ENCODE measurements around the gene CACNA1H. TPM values are rescaled to one million over a fixed set of nuclear protein-coding genes. Genes with fewer than 3 reads are reported as not detected.

Gene CACNA1H
- total RNA-seq = 12.6 TPM

DNA sequence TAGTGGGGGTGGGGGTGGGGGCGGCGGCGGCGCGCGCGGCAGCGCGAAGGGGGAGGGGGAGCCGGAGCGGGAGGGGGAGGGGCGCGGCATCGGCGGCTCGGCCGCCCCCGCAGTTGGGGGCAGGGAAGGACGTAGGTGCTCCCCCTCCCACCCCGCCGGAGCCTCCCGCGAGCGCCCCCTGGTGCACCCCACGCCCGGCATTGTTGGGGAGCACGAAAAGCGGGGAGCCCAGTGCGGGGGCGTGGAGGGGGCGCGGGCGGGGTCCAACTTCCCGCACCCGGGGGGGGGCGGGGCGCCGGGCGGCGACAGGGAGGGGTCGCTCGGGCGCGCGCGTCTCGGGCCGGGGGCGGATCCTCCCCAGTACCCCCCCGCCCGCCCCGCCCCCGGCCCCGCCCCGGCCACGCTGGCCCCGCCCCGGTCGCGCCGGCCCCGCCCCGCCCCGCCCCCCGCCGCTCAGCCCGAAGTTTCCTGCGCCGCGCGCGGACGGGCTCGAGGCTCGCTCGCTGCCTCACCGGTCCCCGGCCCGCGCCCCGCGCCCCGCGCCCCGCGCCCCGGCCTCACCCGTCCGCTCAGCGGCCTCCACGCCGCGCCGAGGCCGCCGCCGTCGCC, at the start of gene CACNA1H:
Gene CACNA1H, plus strand, starts transcription at position 456 of the 609 bp plus-strand sequence. CDS start 632 bp downstream, outside the sequence.
- DNase-seq = no peak

DNA sequence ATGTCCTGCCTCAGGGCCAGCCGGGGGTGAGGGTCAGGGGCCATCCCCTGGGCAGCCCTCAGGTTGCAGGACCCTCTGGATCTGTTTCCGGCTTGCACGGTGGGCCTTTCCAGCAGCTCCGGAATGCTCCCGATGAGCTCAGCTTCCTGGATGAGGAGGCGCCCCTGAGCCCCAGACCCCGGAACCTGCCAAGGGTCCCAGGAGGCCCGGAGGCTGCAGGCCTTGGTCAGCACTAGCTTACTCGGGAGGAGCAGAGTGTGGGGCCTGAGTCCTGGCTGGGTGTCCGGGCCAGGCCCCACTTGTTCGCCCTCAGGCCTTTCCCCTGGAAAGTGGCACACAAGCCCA, 49.3 kb upstream of the CACNA1H start:
- no peak for DNase-seq

DNA sequence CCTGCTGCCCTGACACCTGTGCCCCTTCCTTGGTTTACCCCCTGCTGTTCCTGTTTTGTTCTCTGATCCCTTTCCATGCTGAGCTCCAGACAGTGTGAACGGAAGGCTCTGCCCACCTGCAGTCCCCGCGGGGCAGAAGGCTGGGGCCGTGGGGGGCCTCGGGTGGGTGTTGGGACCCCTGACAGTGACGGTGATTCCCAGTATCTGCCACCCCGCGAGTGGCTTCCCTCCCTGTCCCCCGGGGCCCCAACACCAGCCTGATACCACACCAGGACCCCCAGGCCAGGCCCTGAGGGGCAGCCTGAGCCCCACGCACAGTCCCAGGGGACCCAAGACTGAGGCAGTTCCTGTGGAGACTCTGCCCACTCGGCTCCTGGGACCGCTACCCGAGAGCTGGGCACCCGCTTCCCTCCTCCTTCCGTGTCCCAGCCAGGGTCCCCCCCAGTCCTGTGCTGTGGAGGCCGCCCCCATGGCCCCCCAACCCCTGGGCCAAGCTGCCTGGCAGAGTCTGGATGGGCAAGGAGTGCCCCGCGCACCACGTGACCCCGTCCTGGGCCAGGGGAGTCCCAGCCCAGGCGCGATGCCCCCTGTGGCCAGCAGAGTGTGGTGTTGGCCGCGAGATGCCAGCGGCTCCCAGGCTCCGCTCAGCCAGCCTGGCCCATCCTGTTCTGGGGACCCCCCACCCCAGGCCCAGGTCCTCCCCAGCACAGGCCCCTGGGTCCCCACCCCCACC, 46.9 kb upstream of the CACNA1H start:
- peak; percentile 20 for DNase-seq

DNA sequence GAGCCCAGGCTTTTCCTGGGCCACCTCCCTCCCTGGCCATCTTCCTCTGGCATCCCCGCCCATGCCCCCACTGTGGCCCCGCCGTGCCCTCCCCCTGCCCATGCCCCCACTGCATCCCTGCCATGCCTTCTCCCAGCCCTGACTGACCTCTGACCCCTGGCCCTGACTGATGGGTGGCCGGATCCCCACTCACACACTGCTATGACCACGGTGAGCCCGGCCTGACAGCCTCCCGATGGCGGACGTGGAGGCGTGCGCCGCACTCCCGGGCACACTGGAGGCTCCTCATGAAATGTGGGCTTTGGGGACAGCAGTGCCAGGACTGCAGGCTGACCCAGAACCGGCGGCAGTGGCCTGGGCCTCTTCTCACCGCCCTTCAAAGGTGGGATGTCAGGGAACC, 46.2 kb upstream of the CACNA1H start:
- no peak for DNase-seq

DNA sequence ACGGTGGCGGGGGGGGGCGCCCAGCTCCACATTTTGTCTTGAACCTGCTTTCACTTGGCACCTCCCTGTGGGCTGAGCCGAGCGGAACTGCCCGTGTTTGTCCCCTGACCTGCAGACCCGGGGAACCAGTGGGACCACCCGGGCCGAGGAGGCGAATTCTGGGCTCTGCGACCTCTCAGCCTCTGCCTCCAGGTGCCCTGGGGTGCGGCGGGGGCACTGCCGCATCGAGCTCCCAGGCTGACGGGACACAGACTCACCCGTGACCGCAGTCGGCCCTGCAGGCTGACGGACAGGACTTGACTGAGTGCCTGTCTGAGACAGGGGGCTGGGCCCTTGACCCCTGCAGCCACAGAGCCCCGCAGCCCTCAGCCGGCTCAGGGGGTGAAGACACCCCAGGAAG, 45.8 kb upstream of the CACNA1H start:
- DNase-seq = no peak

DNA sequence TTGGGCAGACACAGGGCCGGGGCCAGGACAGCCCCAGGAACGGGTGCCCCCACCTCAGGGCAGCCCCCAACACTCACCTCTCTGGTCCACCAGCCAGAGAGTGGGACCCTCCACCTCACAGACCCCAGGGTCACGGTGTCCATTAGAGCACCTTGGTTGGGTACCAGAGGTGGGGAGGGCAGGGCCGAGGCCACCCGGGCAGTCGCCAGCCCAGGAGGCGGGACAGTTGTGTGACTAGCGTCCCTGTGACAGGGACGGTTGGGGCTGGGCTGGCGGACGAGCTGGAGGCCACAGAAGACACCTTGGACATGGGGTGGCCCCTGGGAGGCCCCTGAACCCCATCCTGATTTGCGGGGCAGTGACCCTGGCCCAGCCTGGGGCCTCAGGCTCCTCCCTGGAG, 45.2 kb upstream of the CACNA1H start:
- no peak for DNase-seq

DNA sequence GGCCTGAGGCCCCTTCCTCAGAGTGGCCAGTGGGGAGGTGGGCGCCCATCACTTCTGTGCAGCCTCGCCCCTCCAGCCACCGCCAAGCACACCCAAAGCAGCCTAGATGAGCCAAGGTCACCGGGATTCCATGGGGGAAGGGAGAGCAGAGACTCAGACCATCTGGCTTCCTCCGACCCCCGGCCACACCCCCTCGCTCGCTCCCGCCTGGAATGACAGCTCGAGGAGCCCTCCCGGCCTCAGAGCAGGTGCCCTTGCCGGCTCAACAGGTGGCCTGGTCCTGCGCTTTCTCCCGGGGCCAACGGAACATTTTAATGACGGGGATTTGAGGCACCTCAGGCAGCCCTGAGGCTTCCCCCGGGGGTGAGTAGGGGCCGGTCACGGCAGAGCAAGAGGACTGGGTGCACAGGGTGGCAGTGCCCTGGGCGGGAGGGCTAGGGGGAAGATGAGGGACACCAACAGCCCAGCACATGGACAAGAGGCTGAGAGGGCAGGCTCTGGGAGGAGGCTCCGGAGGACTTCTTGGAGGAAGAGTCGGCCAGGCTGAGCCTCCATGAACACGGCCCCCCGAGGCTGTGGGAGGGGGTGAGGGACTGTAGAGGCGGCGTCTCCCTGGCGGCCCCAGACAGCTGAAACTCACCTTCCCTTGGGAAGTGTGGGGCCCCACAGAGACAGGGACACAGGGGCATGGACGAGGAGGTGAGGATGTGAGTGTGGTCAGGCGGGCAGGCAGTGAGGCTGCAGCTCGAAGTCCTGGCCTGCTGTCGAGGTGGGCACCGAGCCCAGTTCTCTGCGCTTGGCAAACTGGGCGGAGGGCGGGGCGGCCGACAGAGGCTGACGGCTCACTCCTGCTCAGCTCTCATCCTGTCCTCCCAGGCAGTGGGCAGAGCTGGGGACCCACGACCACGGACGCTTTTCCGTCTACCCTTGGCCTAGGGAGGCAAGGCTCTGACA, 44.3 kb upstream of the CACNA1H start:
- no peak for DNase-seq

DNA sequence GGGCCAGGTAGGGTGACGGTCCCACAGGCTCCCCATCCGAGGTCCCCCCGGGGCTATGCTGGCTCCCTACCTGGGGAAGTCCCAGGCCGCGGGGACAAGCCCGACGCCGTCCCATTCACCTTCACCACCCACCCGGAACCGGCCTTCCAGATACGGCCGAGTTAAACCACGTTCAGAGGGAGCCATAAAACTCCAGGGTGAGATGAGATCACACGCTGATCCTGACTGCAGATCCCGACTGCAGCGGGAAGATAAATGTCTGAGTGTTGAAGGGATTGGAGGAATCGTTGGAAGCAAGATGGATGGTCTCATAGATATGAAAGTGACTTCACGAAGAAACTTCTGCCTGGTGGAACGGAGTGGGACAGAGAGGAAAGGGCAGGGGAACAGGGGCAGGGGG, 43.3 kb upstream of the CACNA1H start:
- DNase-seq = no peak

DNA sequence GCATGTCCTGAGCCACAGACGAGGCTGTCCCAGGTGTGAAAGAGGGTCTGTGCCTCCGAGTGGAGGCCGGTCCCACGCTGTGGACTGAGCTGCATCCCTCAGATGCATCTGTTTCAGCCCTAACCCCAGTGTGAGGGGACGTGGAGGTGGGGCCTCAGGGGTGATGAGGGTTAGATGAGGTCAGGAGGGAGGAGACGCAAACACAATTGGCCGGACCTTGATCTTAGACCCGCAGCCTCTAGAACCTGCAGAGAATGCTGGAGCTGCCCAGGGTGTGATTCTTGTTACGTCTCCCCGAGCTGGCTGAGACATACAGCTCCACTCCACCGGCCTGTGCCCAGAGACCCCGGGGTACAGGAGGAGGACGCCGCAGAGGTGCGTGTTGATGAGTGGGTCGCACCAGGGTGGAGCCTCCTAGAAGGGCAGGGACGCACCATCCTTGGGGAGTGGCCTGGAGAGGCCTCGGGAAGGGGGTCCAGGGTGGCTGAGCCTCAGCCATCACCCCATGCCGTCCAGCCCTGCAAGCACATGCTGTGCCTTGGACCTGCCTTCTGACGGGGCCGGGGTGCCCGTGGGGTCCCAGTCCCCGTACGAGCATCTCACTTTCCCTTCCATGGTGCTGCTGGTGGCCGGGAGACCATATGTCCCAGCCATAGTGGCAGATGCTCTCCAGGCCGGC, 40.3 kb upstream of the CACNA1H start:
- no peak for DNase-seq

DNA sequence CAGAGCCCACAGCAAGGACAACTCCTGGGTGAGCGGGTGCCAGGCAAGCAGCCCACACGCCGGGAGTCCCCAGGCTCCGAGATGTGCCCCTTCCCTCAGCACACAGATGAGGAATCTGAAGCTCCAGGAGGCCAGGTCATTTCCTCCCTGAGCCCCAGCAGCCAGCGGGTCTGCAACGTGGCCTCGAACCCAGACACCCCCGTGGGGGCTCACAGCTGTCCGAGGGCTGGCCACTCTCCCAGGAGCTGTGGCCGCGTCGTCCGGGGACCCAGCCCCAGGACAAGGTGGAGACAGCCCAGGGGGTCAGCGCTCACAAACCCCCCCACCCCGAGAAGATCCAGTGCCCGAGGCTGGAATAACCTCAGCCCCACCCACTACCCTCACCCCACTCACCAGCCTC, 39.4 kb upstream of the CACNA1H start:
- no peak for DNase-seq

DNA sequence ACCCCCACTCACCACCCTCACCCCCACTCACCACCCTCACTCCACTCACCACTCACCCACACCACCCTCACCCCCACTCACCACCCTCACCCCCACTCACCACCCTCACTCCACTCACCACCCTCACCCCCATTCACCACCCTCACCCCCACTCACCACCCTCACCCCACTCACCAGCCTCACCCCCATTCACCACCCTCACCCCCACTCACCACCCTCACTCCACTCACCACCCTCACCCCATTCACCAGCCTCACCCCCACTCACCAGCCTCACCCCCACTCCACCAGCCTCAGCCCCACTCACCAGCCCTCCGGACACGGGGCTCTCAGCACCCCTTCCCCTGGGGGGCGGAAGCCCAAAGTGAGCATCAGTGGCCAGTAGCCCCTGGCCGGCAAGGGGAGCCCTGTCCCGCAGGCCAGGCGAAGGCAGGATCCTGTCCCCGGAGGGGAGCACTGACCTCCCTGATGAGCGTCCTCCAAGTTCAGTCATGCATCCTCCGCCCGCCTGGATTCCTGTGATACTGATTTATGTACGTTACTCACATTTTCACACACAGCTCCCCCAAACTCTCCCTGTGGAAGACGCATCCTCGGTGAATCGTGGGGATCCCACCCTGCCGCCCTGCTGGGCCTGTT, 38.9 kb upstream of the CACNA1H start:
- DNase-seq = no peak

DNA sequence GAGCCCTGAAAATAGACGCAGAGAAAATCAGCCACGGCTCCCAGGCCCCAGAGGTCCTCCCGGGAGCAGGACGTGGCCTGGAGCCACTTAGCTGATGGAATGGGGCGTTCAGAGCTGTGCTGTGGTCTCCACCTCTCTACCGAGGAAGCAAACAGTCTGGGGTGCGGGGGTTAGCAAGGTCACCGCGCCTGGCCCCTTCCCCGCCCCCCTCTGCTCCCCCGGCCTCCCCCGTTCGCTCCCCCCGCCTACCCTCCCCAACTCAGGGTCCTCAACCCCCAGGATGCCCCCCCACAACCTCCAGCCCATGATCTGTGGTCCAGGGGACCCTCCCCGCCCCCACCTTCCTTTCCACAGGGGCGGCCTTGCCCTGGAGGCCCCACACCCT, 36.2 kb upstream of the CACNA1H start:
- DNase-seq = no peak

DNA sequence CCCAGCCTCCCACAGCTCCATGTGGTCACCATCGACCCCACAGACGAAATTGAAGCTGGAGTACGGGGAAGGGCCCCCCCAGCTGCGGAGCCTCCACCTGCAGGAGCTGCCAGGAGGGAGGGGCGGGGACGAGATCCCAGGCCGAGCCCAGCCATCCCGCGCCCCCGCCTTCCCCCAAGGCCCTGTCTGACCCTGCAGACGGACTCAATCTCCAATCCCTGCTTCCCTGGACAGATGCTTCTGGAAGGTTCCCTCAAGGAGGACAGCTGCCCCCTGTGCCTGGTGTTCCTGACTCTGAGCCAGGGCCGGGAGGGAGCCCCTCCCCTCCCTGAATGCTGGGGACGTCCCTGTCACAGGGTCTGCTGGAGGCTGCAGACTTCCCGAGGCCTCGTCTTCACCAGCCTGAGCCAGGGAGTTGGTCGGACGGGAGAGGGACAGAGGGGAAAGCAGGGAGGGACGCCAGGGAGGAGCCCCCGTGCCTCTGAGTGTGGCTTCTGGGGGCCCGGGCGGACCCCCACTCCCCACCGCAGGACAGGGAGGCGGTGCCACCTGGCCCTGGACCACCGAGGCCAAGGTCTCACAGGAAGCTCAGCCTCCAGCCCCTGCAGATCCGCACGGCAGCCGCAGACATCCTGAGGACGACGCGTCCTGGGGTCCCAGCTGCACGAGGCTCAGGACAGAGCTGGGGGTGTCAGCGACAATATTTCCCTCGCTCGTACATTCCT, 35.6 kb upstream of the CACNA1H start:
- no peak for DNase-seq

DNA sequence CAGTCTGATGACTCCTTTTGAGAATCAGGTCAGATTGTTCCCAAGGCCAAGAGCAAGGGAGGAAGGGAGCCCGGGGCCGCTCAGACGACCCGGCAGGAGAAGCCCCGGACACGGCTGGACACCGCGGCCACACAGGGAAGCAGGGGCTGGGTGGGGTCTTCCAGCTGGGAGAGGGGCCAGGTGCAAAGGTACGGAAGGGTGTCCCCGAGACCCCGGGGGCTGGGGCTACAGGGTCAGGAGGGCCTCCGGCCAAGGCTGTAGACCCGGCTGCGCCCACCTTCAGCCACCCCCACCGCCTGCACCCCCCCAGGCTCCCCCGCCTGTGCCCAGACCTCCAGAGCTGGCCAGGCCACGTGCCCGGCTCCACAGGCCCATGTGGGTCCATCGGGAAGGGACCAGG, 35.0 kb upstream of the CACNA1H start:
- DNase-seq = no peak

DNA sequence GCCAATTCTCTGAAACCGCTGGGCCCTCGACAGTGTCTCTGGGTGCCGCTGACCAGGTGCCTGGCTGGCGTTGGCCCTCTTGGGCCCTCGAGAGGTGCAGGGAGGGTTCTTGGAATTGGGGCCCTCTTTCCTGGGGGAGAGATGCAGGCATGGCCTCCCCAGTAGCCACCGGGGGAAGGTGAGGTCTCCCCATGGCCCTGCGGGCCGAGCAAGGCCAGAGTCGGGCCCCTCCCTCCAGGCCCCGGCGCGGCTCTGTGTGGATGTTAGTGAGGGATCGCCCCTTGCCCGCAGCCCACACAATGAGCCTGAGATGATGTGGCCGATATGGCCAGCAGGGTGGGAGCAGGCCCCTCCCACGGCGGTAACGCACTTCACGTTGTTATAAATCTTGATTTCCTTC, 33.8 kb upstream of the CACNA1H start:
- no peak for DNase-seq

DNA sequence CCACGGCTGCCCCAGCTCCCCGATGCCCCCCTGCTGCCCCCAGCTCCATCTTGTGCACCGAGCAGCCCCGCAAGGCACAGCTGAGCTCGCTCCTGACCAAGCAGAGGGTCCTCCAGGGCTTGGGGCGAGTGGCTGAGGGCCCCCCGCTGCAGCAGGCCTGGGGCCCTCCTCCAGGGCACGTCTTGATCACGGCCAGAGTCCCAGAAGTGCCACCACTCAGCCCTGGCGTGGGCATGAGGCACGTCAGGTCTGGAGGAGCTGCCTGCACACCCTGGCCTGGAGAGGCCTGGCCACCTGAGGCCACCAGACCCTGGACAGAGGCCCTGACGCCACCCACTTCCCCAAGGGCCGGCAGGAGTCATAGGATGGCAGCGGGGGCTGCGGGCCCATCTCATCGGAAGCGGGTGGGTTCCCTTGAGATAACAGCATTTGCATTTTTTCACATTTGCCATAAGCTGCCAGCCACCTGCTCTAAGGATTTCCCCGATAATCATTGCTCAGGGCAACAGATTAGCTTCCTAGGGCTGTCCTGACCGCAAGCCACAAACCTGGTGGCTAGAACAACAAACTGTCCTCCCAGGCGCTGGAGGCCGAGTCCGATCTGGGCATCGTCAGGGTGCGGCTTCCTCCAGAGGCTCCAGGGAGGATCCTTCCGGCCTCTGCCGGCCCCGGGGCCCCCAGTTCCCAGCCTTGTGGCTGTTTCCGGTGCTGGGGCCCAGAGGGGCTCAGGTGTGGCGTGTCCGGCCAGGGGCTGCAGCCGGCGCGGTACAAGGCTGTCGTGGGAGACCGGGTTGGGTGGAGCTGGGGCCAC, 32.9 kb upstream of the CACNA1H start:
- DNase-seq = no peak

DNA sequence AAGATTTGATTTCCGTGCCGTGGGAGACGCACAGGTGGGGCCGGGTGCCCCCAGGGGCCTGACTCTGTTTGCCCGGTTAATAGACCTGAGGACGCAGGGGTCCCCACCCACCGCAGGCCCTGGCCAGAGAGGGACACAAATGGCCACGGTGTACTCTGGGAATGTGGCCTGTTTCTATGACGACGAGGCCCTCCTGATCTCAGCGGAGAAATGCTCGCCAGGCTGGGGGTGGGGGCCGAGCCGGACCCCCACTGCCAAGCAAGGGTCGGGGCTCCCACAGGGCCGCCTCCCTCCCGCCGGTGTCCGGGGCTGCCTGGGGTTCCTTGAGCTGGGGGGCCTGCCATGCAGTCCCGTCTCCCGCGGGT, 32.3 kb upstream of the CACNA1H start:
- DNase-seq = no peak

DNA sequence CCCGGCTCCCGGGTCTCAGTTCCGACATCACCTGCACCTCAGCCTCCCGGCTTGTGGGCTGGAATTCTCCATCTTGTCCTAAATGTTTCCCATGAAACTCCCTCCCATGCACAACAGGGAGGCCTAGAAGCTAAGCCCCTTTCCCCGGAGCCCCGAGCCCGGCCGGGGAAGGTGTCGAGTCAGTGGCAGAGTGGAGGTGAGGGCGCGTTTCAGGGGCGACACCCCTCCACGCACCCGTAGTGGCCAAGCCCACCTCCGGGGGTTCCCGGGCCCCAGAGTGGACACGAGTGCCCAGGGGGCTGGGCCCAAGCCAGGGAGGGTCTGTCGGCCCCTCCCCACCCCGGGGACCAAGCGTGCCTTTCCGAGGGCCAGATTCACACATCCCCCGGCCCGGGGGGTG, 31.9 kb upstream of the CACNA1H start:
- DNase-seq = no peak

DNA sequence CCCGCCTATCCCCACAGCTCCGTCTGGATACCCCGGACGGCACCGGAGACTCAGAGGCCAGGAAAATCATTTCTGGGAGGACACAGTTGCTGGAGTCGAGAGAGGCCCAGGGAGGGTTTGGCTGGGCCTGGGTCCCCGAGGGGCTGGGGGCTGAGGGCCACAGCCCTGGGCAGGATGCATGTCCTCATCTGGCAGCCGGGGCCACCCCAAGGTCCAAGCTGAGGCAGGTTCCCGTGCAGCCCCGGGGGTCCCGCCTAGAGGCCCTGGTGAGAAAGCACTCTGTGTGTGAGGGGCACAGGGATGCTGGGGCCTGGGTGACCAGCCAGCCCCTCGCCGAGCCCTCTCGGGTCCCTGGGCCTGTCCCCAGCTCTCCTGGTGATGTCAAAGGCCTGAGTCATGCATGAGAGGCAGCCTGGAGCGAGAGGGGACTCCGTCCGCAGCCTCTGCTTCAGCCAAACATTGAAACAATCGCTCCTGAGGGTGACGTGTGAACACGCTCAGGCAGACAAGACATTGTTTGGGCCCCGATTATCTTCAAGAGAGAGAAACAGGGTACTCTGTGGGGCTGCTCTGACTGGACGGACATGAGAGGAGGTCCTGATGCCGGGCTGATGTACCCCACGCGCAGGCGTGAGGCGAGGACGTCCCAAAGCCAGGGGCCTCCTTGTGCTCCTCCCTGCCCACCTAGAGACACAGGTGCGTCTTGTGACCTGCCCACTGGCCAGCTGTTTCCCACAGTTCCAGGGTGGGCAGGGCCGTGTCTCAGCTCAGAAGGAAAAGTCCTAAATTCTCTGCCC, 31.1 kb upstream of the CACNA1H start:
- no peak for DNase-seq

DNA sequence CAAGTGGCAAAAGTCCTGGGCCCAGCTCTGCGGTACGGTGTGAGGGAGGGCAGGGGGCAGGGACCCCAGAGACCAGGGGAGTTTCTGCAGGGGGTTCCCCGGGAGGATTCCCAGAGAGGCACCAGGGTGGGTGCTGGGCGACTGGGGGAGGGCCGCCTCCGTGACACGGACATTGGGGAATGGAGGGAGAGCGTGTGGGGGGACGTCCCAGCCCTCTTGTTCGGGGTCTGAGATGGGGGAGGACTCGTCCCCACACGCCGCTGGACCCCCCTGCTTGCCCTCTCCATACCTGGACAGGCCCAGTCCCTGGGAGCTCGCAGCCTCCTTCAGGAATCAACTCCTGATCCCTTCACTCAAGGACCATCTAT, 30.5 kb upstream of the CACNA1H start:
- DNase-seq = no peak
